IMR-90 (cell line): ENCODE data around the gene CCDC51. TPM values are rescaled to one million over a fixed set of nuclear protein-coding genes. Genes with fewer than 3 reads are reported as not detected.

Experiments
- ATAC-seq: fragments of 200-7000 bp; cut with Tn5 transposase; 2 replicates; pipeline ENCODE4 v1.9.1; 2020; ENCODE audit warnings: low read depth, mild to moderate bottlenecking, moderate library complexity
- BruUV-seq: library from RNA; stranded (reverse); fragments of 400-500 nt; replicated peaks from 2 replicates; lab custom pipeline; 2021; lab: Mats Ljungman, UMichigan
- CTCF ChIA-PET: fragments of 300-600 bp; formaldehyde crosslinking; extraction: SDS; loops from one replicate; lab custom pipeline; 2021; ENCODE audit warnings: antibody characterized with exemption; lab: Yijun Ruan, JAX
- POLR2A ChIA-PET: fragments of 300-600 bp; sonication (Branson Sonifier 250); formaldehyde crosslinking; loops from one replicate; lab custom pipeline; 2022; ENCODE audit warnings: antibody characterized with exemption; ENCODE audit not compliant: unreplicated experiment; lab: Charles Lee
- DNase-seq: peaks from one replicate; pipeline ENCODE4 v3.0.0; 2013
- H2AFZ ChIP-seq: replicated peaks from 2 replicates; pipeline ENCODE3; 2013; ENCODE audit warnings: low read length, mild to moderate bottlenecking; ENCODE audit not compliant: poor library complexity
- H2AK5ac ChIP-seq: 2 replicates; pipeline ENCODE4 v1.6.1; 2013; ENCODE audit warnings: low read depth, low read length, inconsistent platforms
- H2AK9ac ChIP-seq: replicated peaks from 2 replicates; pipeline ENCODE3; 2013; ENCODE audit warnings: mild to moderate bottlenecking, low read depth, low read length, moderate library complexity; ENCODE audit not compliant: poor library complexity
- H2BK120ac ChIP-seq: 2 replicates; pipeline ENCODE4 v1.6.1; 2013; ENCODE audit warnings: low read depth, low read length, inconsistent platforms
- H2BK15ac ChIP-seq: 3 replicates; pipeline ENCODE4 v1.6.1; 2013; ENCODE audit warnings: low read depth, low read length, inconsistent platforms
- H2BK20ac ChIP-seq: 2 replicates; pipeline ENCODE4 v1.6.1; 2013; ENCODE audit warnings: low read depth, mild to moderate bottlenecking, inconsistent platforms, low read length, moderate library complexity
- H2BK5ac ChIP-seq: 2 replicates; pipeline ENCODE4 v1.6.1; 2013; ENCODE audit warnings: mild to moderate bottlenecking, low read depth, low read length, inconsistent platforms; ENCODE audit not compliant: poor library complexity, severe bottlenecking
- H3K14ac ChIP-seq: replicated peaks from 2 replicates; pipeline ENCODE4 v1.6.1; 2013; ENCODE audit warnings: low read depth, low read length, inconsistent platforms
- H3K18ac ChIP-seq: 2 replicates; pipeline ENCODE4 v1.6.1; 2013; ENCODE audit warnings: low read depth, low read length, control low read depth
- H3K23ac ChIP-seq: 2 replicates; pipeline ENCODE4 v1.6.1; 2013; ENCODE audit warnings: low read depth, low read length, inconsistent platforms
- H3K27ac ChIP-seq: 2 replicates; pipeline ENCODE4 v1.5.1; 2013; ENCODE audit warnings: mild to moderate bottlenecking, control low read depth, low read length; ENCODE audit not compliant: insufficient read depth
- H3K27me3 ChIP-seq: 2 replicates; pipeline ENCODE4 v1.6.1; 2013; ENCODE audit warnings: low read length; ENCODE audit not compliant: control insufficient read depth, insufficient read depth
- H3K36me3 ChIP-seq: 2 replicates; pipeline ENCODE4 v1.6.1; 2013; ENCODE audit warnings: low read length, mixed read lengths; ENCODE audit not compliant: control insufficient read depth, insufficient read depth
- H3K4ac ChIP-seq: 2 replicates; pipeline ENCODE4 v1.6.1; 2013; ENCODE audit warnings: low read depth, low read length, inconsistent platforms
- H3K4me1 ChIP-seq: 2 replicates; pipeline ENCODE4 v1.6.1; 2013; ENCODE audit warnings: low read length, mixed read lengths; ENCODE audit not compliant: control insufficient read depth, insufficient read depth
- H3K4me2 ChIP-seq: 2 replicates; pipeline ENCODE4 v1.6.1; 2013; ENCODE audit warnings: low read depth, mild to moderate bottlenecking, control low read depth, low read length, moderate library complexity
- H3K4me3 ChIP-seq: 2 replicates; pipeline ENCODE4 v1.5.1; 2013; ENCODE audit warnings: low read depth, mild to moderate bottlenecking, control low read depth, low read length, moderate library complexity; ENCODE audit not compliant: insufficient read depth
- H3K56ac ChIP-seq: 2 replicates; pipeline ENCODE4 v1.6.1; 2013; ENCODE audit warnings: low read length, inconsistent platforms; ENCODE audit not compliant: insufficient read depth; ENCODE audit errors: extremely low read depth
- H3K79me1 ChIP-seq, 2 experiments: 2 replicates each; pipeline ENCODE4 v1.6.1; 2013; ENCODE audit warnings: low read length in 2 of 2, inconsistent platforms in 1 of 2, low read depth in 1 of 2
- H3K9ac ChIP-seq: 2 replicates; pipeline ENCODE4 v1.6.1; 2013; ENCODE audit warnings: low read depth, low read length, control low read depth
- H3K9me1 ChIP-seq: 2 replicates; pipeline ENCODE4 v1.6.1; 2013; ENCODE audit warnings: low read length, inconsistent platforms; ENCODE audit not compliant: insufficient read depth
- H3K9me3 ChIP-seq: 2 replicates; pipeline ENCODE4 v1.6.1; 2013; ENCODE audit warnings: low read length; ENCODE audit not compliant: control insufficient read depth, insufficient read depth
- H4K20me1 ChIP-seq: 2 replicates; pipeline ENCODE4 v1.6.1; 2013; ENCODE audit warnings: low read length, inconsistent platforms; ENCODE audit not compliant: insufficient read depth
- H4K5ac ChIP-seq: 2 replicates; pipeline ENCODE4 v1.6.1; 2013; ENCODE audit warnings: mild to moderate bottlenecking, low read depth, low read length, control low read depth
- H4K8ac ChIP-seq, 2 experiments: 2 replicates each; pipeline ENCODE4 v1.6.1; 2013; ENCODE audit warnings: low read depth in 2 of 2, low read length in 2 of 2, control low read depth in 1 of 2, inconsistent platforms in 1 of 2
- H4K91ac ChIP-seq: 2 replicates; pipeline ENCODE4 v1.6.1; 2013; ENCODE audit warnings: low read depth, low read length, inconsistent platforms; ENCODE audit not compliant: insufficient read depth
- BHLHE40 ChIP-seq: fragments of 150-350 bp; IDR thresholded peaks from 2 replicates; pipeline ENCODE4 v1.6.1; 2016; ENCODE audit warnings: mild to moderate bottlenecking, low read depth, low read length
- CEBPB ChIP-seq: IDR thresholded peaks from 2 replicates; pipeline ENCODE4 v1.6.1; 2012; ENCODE audit warnings: low read depth, low read length, improper control_type of control experiment
- CHD1 ChIP-seq: IDR thresholded peaks from 2 replicates; pipeline ENCODE4 v1.6.1; 2012; ENCODE audit warnings: low read depth, low read length, improper control_type of control experiment
- CTCF ChIP-seq: conservative IDR thresholded peaks from 2 replicates; pipeline ENCODE4 v1.5.1; 2012; ENCODE audit warnings: mild to moderate bottlenecking, low read depth, low read length, improper control_type of control experiment
- ELK1 ChIP-seq: fragments of 150-350 bp; IDR thresholded peaks from 2 replicates; pipeline ENCODE4 v1.6.1; 2016; ENCODE audit warnings: low read depth, mild to moderate bottlenecking, low read length, moderate library complexity, borderline replicate concordance
- FOS ChIP-seq: fragments of 150-350 bp; IDR thresholded peaks from 2 replicates; pipeline ENCODE4 v1.6.1; 2016; ENCODE audit warnings: low read depth, low read length
- MAFK ChIP-seq: IDR thresholded peaks from 2 replicates; pipeline ENCODE4 v1.6.1; 2012; ENCODE audit warnings: low read depth, low read length, improper control_type of control experiment
- MAZ ChIP-seq: IDR thresholded peaks from 2 replicates; pipeline ENCODE4 v1.6.1; 2012; ENCODE audit warnings: low read depth, mild to moderate bottlenecking, low read length, improper control_type of control experiment, moderate library complexity, borderline replicate concordance
- MXI1 ChIP-seq: IDR thresholded peaks from 2 replicates; pipeline ENCODE4 v1.6.1; 2012; ENCODE audit warnings: low read depth, mild to moderate bottlenecking, low read length, moderate library complexity, borderline replicate concordance
- NFE2L2 ChIP-seq: fragments of 150-350 bp; IDR thresholded peaks from 2 replicates; pipeline ENCODE4 v1.6.1; 2016; ENCODE audit warnings: low read depth, mild to moderate bottlenecking, low read length
- POLR2A ChIP-seq: IDR thresholded peaks from 2 replicates; pipeline ENCODE4 v1.6.1; 2012; ENCODE audit warnings: mild to moderate bottlenecking, low read depth, low read length
- RAD21 ChIP-seq: IDR thresholded peaks from 2 replicates; pipeline ENCODE4 v1.6.1; 2012; ENCODE audit warnings: low read length, improper control_type of control experiment
- RCOR1 ChIP-seq: IDR thresholded peaks from 2 replicates; pipeline ENCODE4 v1.6.1; 2012; ENCODE audit warnings: mild to moderate bottlenecking, low read length, improper control_type of control experiment; ENCODE audit not compliant: insufficient replicate concordance
- RFX5 ChIP-seq: IDR thresholded peaks from 2 replicates; pipeline ENCODE4 v1.8.0; 2012; ENCODE audit warnings: low read depth, mild to moderate bottlenecking, low read length, moderate library complexity
- SMC3 ChIP-seq: fragments of 150-350 bp; IDR thresholded peaks from 2 replicates; pipeline ENCODE4 v1.6.1; 2016; ENCODE audit warnings: low read depth, mild to moderate bottlenecking, antibody characterized with exemption, low read length, moderate library complexity
- WGBS, 2 experiments: methylation state at CpG; one replicate each; pipeline versions ENCODE4 v1.1.5 to v1.1.7; 2013; ENCODE audit warnings: missing lambda C conversion rate in 2 of 2; ENCODE audit not compliant: insufficient read length in 1 of 2; ENCODE audit errors: extremely low coverage in 2 of 2; 5-methylcytosine and 5-hydroxymethylcytosine counted together
- dilution Hi-C: fragments of 300-500 bp; cut with HindIII; formaldehyde crosslinking; loops from one replicate; pipeline ENCODE4 v1.14.3; 2018; ENCODE audit warnings: low sequenced_read_pairs; ENCODE audit not compliant: unreplicated experiment
- in situ Hi-C: fragments of 300-500 bp; cut with MboI; formaldehyde crosslinking; loops from 3 replicates; pipeline ENCODE4 v1.14.3; 2019; ENCODE audit warnings: low sequenced_read_pairs, inconsistent platforms, mixed read lengths
- intact Hi-C: fragments of 100-400 bp; cut with micrococcal nuclease; formaldehyde crosslinking; loops from 2 replicates; pipeline ENCODE4 v1.10.0; 2022
- polyA plus RNA-seq, 3 experiments: library from polyadenylated mRNA; depleted of rRNA; stranded (reverse); fragments of >200 nt; gene quantifications; 2 replicates each; pipeline ENCODE4 v1.2.3, GENCODE V29; 2012; ENCODE audit warnings: low replicate concordance in 1 of 3
- total RNA-seq: library from RNA; depleted of rRNA; stranded (reverse); fragments of >200 nt; gene quantifications from 2 replicates; pipeline ENCODE4 v1.2.3, GENCODE V29; 2012
- TF ChIP-seq, protein P1 (sequence below): fragments of 150-350 bp; IDR thresholded peaks from 2 replicates; pipeline ENCODE4 v1.6.1; 2017; ENCODE audit warnings: mild to moderate bottlenecking, antibody characterized with exemption, low read length, low read depth

CCDC51 gene
- total and polyA plus RNA-seq, 2 of the 4 experiments (the other 2 are of a cell fraction): 11.0 to 16.1 TPM

- Histone ChIP-seq H3K9me3 (no peaks in the 10 kb centered on the region), H3K56ac (no peak overlapping the region), H4K20me1 (no peaks in the 10 kb centered on the region), H2BK120ac (no peak overlapping the region), H2AK5ac (no peak overlapping the region), H2BK5ac (no peak overlapping the region), H2AK9ac (no peak overlapping the region), H3K36me3 (peaks cover 15% of the 10 kb centered on the region), H3K27me3 (no peaks in the 10 kb centered on the region), H3K4me3 (no peak overlapping the region), H3K9ac (no peak overlapping the region), H4K8ac (no peak overlapping the region), H3K18ac (no peak overlapping the region), H4K91ac (no peak overlapping the region), H2BK20ac (no peak overlapping the region), H3K9me1 (peaks cover 8% of the 10 kb centered on the region), H3K4me2 (no peak overlapping the region), H3K27ac (no peak overlapping the region), H3K79me1 (peaks cover 17 to 22% of the 10 kb centered on the region in 2 experiments), H2AFZ (no peak overlapping the region), H3K4me1 (peaks cover 3% of the 10 kb centered on the region), H2BK15ac (no peak overlapping the region), H4K5ac (no peak overlapping the region), H3K23ac (no peak overlapping the region), H3K4ac (no peak overlapping the region), H3K14ac (no peak overlapping the region)
- POLR2A ChIA-PET: no interaction called here
- intact Hi-C loops: no loop called here
- no TSS peak for BruUV-seq
- WGBS, 2 experiments: no CpG with 5 or more reads among the region's 1 CpG
- dilution Hi-C loops: no loop called here
- CTCF ChIA-PET: interaction anchor here (0.6 kb wide), 1 partner anchor 10 kb away, joined by 3 read pairs; no protein-coding TSS in a partner anchor
- no peak for TF ChIP-seq POLR2A
- no peak for TF ChIP-seq RCOR1
- TF ChIP-seq, protein P1, sequence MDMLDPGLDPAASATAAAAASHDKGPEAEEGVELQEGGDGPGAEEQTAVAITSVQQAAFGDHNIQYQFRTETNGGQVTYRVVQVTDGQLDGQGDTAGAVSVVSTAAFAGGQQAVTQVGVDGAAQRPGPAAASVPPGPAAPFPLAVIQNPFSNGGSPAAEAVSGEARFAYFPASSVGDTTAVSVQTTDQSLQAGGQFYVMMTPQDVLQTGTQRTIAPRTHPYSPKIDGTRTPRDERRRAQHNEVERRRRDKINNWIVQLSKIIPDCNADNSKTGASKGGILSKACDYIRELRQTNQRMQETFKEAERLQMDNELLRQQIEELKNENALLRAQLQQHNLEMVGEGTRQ: no peak
- no peak for TF ChIP-seq MAFK
- TF ChIP-seq CTCF: no peak
- no peak for TF ChIP-seq CHD1
- no peak for TF ChIP-seq RAD21
- no peak for TF ChIP-seq SMC3
- TF ChIP-seq CEBPB: no peak
- TF ChIP-seq ELK1: no peak
- TF ChIP-seq FOS: no peak
- TF ChIP-seq MXI1: no peak
- no peak for TF ChIP-seq RFX5
- TF ChIP-seq NFE2L2: no peak
- no peak for TF ChIP-seq MAZ
- TF ChIP-seq BHLHE40: no peak
- in situ Hi-C loops: no loop called here
- DNase-seq (no peak), ATAC-seq (no peak)
Observed at GRCh38 chr3:48451270-48451669, 11.4 kb upstream of the CCDC51 start.
